HG02852 (cell line): ENCODE measurements around the gene IL6R.

ENCODE experiments used
- ATAC-seq: cut with Tn5 transposase; IDR thresholded peaks from one replicate; pipeline ENCODE4 v1.9.1; 2021; ENCODE audit warnings: mild to moderate bottlenecking, moderate library complexity; ENCODE audit not compliant: unreplicated experiment

IL6R gene

DNA sequence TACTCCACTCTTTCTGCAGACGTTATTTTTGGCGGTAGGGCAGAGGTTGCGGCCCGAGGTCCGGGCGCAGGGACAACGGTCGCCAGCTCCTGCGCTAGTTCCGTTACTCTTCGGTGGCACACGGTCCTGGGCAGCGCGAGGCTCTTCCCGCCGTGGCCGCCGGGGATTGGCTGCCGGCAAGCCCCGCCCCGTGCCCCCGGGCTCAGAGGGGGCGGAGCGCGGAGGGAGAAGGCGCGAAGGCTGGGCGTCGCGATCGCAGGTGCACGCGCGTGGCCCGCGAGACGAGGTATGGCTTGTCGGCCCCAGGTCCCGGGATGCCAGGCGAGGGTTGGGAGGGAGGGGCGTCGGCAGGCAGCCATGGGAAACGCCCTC lies 97.6 kb downstream of the IL6R start:
- ATAC-seq, result no peak

- no peak for ATAC-seq
Measured at GRCh38 chr1:154503898-154504297, 98.8 kb downstream of the IL6R start.

DNA sequence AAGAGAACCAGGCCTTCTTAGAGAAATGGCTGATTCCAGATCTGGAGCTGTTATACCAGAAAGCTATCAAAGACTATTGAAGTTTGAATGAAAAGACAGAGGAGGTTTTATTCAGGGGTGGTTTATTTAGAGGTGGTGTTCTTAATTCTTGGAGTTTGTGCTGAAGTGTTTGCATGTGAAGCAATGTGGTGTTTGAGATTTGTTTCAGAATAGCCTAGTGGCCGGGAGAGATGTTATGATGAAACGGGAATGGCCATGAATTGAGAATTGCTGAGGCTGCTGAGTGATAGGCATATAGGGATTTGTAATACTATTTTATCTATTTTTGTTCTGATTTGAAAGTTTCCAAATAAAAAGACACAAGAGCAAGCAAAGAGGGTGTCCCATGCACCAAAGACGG lies 107.6 kb downstream of the IL6R start:
- no peak for ATAC-seq

- no peak for ATAC-seq
Measured at GRCh38 chr1:154514066-154514553, 109.0 kb downstream of the IL6R start.

DNA sequence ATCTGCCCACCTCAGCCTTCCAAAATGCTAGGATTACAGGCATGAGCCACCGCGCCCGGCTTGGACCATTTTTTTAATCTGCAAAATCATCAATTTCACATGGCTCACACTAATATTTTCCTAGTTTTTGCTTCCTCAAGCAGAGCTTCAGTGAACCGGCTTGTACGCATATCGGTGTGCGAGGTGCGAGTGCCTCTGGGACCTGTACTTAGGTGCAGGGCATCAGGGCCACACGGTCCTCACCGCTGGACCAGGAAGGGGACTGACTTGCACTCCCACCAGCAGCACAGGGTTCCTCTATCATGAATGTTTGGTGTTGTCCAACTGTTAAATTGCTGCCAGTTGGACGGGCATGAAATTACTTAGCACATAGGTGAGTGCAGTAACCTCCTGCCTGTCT lies 112.5 kb downstream of the IL6R start:
- ATAC-seq, result no peak
